ENCODE measurements around the gene MEGF6. TPM values are rescaled to one million over a fixed set of nuclear protein-coding genes. Genes with fewer than 3 reads are reported as not detected.

MEGF6 gene
- total RNA-seq, 2 donors from 2014 or later = 22.4 to 24.9 TPM

- Histone ChIP-seq H3K4me1 (no peaks in the 10 kb centered on the region), H3K27me3 (no peaks in the 10 kb centered on the region), H3K36me3 (replicated peaks in 1 of 2; ENCODE audit: insufficient read depth in 1 of 2, low read depth in 2 of 2) (no peaks in the 10 kb centered on the region), H3K27ac (no peak overlapping the region), H3K9me3 (no peaks in the 10 kb centered on the region), H3K4me3 (no peak overlapping the region)
- ATAC-seq (no peak), DNase-seq (no peak)
- 93% methylated on average over 14 of the region's 17 CpGs; no CpG with 5 or more reads in 1 of the 2 donors for WGBS, 2 donors
- intact Hi-C loops (cut with DNase I) = no loop called here
- TF ChIP-seq POLR2A (IDR thresholded peaks at IDR 0.05) (no peak), CTCF (IDR thresholded peaks at IDR 0.05) (no peak)
Observed at GRCh38 chr1:3514404-3514803, 96.9 kb downstream of the MEGF6 start.

DNA sequence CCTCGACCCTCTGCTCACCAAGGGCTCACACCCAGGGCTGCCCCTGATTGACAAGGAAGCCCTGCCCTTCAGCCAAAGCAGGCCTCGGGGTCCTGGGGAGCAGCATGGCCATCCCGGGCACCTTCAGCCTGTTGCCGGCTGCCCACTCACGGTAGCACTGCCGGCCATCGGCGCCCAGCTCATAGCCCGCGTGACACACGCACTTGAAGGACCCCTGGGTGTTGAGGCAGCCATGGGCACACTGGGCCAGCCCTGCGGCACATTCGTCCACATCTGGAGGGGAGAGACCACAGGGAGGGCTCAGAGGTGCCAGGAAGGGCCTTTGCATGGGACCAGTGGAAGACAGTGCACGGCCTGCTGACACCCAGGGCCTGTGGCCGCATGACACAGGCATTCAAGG is 99.5 kb downstream of the MEGF6 start:
- intact Hi-C loops (cut with DNase I) = no loop called here
- H3K4me1 ChIP-seq = no peaks in the 10 kb centered on the region
- no peaks in the 10 kb centered on the region for H3K36me3 ChIP-seq (replicated peaks in 1 of 2; ENCODE audit: insufficient read depth in 1 of 2, low read depth in 2 of 2)
- no peaks in the 10 kb centered on the region for H3K9me3 ChIP-seq
- 86 to 92% methylated on average over 11 to 14 of the region's 15 CpGs for WGBS, 2 donors
- no peak for TF ChIP-seq CTCF (IDR thresholded peaks at IDR 0.05)
- DNase-seq (no peak), ATAC-seq (no peak)
- no peak overlapping the region for H3K27ac ChIP-seq
- H3K4me3 ChIP-seq = no peak overlapping the region
- no peaks in the 10 kb centered on the region for H3K27me3 ChIP-seq

GRCh38 chr1:3511306-3511705 is 100.0 kb downstream of the MEGF6 start:
- intact Hi-C loops (cut with DNase I) = no loop called here
- TF ChIP-seq CTCF (IDR thresholded peaks at IDR 0.05) = no peak
- no peak for TF ChIP-seq POLR2A (IDR thresholded peaks at IDR 0.05)

GRCh38 chr1:3510956-3511250 is 100.4 kb downstream of the MEGF6 start:
- no peaks in the 10 kb centered on the region for H3K4me1 ChIP-seq
- no peak overlapping the region for H3K27ac ChIP-seq
- no peak for TF ChIP-seq POLR2A (IDR thresholded peaks at IDR 0.05)
- TF ChIP-seq CTCF (IDR thresholded peaks at IDR 0.05) = no peak
- H3K9me3 ChIP-seq = no peaks in the 10 kb centered on the region
- peak; percentile 13 for ATAC-seq
- no peaks in the 10 kb centered on the region for H3K27me3 ChIP-seq
- intact Hi-C loops (cut with DNase I) = no loop called here
- 91 to 92% methylated on average over 10 to 12 of the region's 12 CpGs for WGBS, 2 donors
- DNase-seq = no peak
- no peaks in the 10 kb centered on the region for H3K36me3 ChIP-seq (replicated peaks in 1 of 2; ENCODE audit: insufficient read depth in 1 of 2, low read depth in 2 of 2)
- no peak overlapping the region for H3K4me3 ChIP-seq

More at GRCh38 chr1:3511306-3511705, 100.0 kb downstream of the MEGF6 start:
- H3K27me3 ChIP-seq = no peaks in the 10 kb centered on the region
- 89 to 95% methylated on average over 11 to 16 of the region's 16 CpGs for WGBS, 2 donors
- no peak for ATAC-seq
- DNase-seq = no peak
- H3K27ac ChIP-seq = no peak overlapping the region
- no peaks in the 10 kb centered on the region for H3K9me3 ChIP-seq
- no peaks in the 10 kb centered on the region for H3K4me1 ChIP-seq
- no peak overlapping the region for H3K4me3 ChIP-seq
- H3K36me3 ChIP-seq (replicated peaks in 1 of 2; ENCODE audit: insufficient read depth in 1 of 2, low read depth in 2 of 2) = no peaks in the 10 kb centered on the region

- TF ChIP-seq POLR2A (IDR thresholded peaks at IDR 0.05) (no peak), CTCF (IDR thresholded peaks at IDR 0.05) (no peak)
- no peaks in the 10 kb centered on the region for H3K4me1 ChIP-seq
- no peak overlapping the region for H3K27ac ChIP-seq
- no peaks in the 10 kb centered on the region for H3K9me3 ChIP-seq
- intact Hi-C loops (cut with DNase I) = no loop called here
- H3K27me3 ChIP-seq = no peaks in the 10 kb centered on the region
- H3K4me3 ChIP-seq = no peak overlapping the region
- DNase-seq (no peak), ATAC-seq (no peak)
- no peaks in the 10 kb centered on the region for H3K36me3 ChIP-seq (replicated peaks in 1 of 2; ENCODE audit: insufficient read depth in 1 of 2, low read depth in 2 of 2)
- WGBS, 2 donors = 88 to 91% methylated on average over 20 to 32 of the region's 32 CpGs
Observed at GRCh38 chr1:3510136-3510955, 101.0 kb downstream of the MEGF6 start.

Measured in body of pancreas (tissue), 4 donors.